ENCODE results near the gene KCTD14. TPM values are rescaled to one million over a fixed set of nuclear protein-coding genes. Genes with fewer than 3 reads are reported as not detected.
A peak's percentile ranks its signal among the peaks of the same experiment; 100 is the strongest.
"Not testable (repeated sequence)": the region's sequence is repeated elsewhere in the genome, so short reads cannot be mapped to it uniquely, and the experiment has no call there.

KCTD14 gene
- total RNA-seq, 2 donors from 2014 or later, result 19.5 to 19.7 TPM

DNA sequence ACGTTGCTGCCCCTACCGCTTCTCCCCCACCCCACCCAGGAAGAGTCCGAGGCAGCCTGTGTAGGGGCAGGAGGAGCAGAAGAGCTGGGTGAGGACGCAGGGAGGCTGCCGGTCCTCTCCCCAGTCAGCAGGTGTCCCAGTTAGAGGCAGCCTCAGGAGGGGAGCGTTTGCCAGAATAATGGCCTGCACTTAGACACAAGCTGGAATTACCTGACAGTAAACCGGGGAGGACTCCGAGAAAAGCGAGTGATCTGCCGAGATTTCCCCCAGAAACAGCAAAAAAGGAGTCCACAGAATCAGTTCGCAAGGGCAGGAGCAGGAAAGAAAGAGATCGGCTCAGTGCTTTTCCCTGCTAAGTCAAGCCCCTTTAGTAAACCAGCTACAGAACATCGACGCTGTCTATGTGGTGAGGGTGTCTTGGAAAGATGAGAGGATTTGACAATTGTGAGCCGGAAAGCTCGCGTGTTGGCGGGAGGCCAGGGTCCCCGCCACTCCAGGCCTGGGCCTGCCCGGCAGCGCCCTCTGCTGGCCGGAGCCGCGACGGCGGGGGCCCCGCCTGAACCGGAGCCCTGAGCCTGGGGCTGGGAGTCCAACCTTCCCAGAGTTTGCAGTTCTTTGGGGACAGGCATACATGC is 22.9 kb upstream of the KCTD14 start:
- Histone ChIP-seq H3K4me1 (no peaks in the 10 kb centered on the region), H3K36me3 (no peaks in the 10 kb centered on the region), H3K9me3 (no peaks in the 10 kb centered on the region), H3K9ac (ENCODE audit: low read depth in 2 of 2, low read length in 2 of 2) (peak overlapping the region; percentile 44 to 85), H3K4me3 (peak overlapping the region; percentile 34), H3K27ac (no peak overlapping the region), H3K27me3 (no peaks in the 10 kb centered on the region)
- DNase-seq, result peak; percentile 84
- intact Hi-C loops (cut with DNase I), result loop anchor here (5.0 kb wide), 2 partner anchors 34 to 49 kb away; no protein-coding TSS in a partner anchor
- TF ChIP-seq, protein P1, sequence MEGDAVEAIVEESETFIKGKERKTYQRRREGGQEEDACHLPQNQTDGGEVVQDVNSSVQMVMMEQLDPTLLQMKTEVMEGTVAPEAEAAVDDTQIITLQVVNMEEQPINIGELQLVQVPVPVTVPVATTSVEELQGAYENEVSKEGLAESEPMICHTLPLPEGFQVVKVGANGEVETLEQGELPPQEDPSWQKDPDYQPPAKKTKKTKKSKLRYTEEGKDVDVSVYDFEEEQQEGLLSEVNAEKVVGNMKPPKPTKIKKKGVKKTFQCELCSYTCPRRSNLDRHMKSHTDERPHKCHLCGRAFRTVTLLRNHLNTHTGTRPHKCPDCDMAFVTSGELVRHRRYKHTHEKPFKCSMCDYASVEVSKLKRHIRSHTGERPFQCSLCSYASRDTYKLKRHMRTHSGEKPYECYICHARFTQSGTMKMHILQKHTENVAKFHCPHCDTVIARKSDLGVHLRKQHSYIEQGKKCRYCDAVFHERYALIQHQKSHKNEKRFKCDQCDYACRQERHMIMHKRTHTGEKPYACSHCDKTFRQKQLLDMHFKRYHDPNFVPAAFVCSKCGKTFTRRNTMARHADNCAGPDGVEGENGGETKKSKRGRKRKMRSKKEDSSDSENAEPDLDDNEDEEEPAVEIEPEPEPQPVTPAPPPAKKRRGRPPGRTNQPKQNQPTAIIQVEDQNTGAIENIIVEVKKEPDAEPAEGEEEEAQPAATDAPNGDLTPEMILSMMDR (IDR thresholded peaks at IDR 0.05), result peak; percentile 99

DNA sequence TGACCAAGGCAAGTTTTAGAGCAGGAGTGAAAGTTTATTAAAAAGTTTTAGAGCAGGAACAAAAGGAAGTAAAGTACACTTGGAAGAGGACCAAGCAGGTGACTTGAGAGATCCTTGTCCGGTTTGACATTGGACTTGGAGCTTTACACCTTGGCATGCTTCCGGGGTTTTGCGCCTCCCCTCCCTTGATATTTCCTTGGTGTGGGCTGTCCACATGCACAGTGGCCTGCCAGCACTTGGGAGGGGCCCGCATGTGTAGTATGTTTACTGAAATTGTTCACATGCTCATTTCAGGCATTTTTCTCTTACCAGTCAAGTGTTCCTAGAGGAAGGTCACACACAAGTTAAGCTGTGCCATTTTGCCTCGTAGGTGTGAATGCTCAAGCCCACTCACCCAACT is 21.6 kb upstream of the KCTD14 start:
- Histone ChIP-seq H3K9me3 (no peaks in the 10 kb centered on the region), H3K4me3 (no peak overlapping the region), H3K27me3 (no peaks in the 10 kb centered on the region), H3K9ac (ENCODE audit: low read depth in 2 of 2, low read length in 2 of 2) (no peak overlapping the region), H3K4me1 (peaks cover 7% of the 10 kb centered on the region), H3K27ac (peak overlapping the region; percentile 38), H3K36me3 (no peaks in the 10 kb centered on the region)
- DNase-seq, result peak; percentile 87
- intact Hi-C loops (cut with DNase I), result loop anchor here (5.0 kb wide), 2 partner anchors 32 to 47 kb away; no protein-coding TSS in a partner anchor
- TF ChIP-seq, protein P1 (IDR thresholded peaks at IDR 0.05), result no peak

DNA sequence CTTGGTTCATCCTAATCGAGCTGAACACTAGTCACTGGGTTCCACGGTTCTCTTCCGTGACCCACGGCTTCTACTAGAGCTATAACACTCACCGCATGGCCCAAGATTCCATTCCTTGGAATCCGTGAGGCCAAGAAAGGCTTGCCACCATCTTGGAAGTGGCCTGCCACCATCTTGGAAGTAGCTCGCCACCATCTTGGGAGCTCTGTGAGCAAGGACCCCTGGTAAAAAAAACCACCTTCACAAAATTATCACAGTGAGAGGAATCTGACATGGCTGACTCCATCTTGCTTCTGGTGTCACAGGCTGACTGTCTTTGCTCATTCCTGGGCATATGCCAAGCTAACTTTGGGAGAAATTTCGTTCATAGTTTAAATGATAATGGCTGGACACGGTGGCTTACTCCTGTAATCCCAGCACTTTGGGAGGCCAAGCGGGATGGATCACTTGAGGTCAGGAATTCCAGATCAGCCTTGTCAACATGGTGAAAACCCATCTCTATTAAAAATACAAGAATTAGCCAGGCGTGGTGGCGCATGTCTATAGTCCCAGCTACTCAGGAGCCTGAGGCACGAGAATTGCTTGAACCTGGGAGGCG is 18.9 kb upstream of the KCTD14 start:
- Histone ChIP-seq H3K9ac (ENCODE audit: low read depth in 2 of 2, low read length in 2 of 2) (no peak overlapping the region), H3K4me3 (no peak overlapping the region), H3K4me1 (peaks cover 15% of the 10 kb centered on the region), H3K27me3 (no peaks in the 10 kb centered on the region), H3K9me3 (no peaks in the 10 kb centered on the region), H3K27ac (no peak overlapping the region), H3K36me3 (no peaks in the 10 kb centered on the region)
- intact Hi-C loops (cut with DNase I), result no loop called here
- TF ChIP-seq, protein P1 (IDR thresholded peaks at IDR 0.05), result no peak
- DNase-seq, result no peak

DNA sequence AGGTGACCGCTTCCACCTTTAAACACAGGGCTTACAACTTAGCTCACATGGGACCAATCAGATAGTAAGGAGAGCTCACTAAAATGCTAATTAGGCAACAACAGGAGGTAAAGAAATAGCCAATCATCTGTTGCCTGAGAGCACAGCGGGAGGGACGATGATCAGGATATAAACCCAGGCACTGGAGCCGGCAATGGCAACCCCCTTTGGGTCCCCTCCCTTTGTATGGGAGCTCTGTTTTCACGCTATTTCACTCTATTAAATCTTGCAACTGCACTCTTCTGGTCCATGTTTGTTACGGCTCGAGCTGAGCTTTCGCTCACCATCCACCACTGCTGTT is 18.3 kb upstream of the KCTD14 start:
- H3K27me3 ChIP-seq; H3K9me3 ChIP-seq; H3K9ac ChIP-seq (ENCODE audit: low read depth in 2 of 2, low read length in 2 of 2); H3K27ac ChIP-seq; H3K4me3 ChIP-seq; H3K36me3 ChIP-seq; DNase-seq; intact Hi-C loops (cut with DNase I): not testable (repeated sequence)
- peaks cover 15% of the 10 kb centered on the region for H3K4me1 ChIP-seq

GRCh38 chr11:78040691-78041379 is 17.8 kb upstream of the KCTD14 start:
- H3K9me3 ChIP-seq, result no peaks in the 10 kb centered on the region
- H3K36me3 ChIP-seq, result no peaks in the 10 kb centered on the region
- no peak overlapping the region for H3K4me3 ChIP-seq
- H3K4me1 ChIP-seq, result peaks cover 15% of the 10 kb centered on the region
- H3K27ac ChIP-seq, result peak overlapping the region; percentile 68
- H3K9ac ChIP-seq (ENCODE audit: low read depth in 2 of 2, low read length in 2 of 2), result no peak overlapping the region
- TF ChIP-seq, protein P1 (IDR thresholded peaks at IDR 0.05), result no peak
- H3K27me3 ChIP-seq, result no peaks in the 10 kb centered on the region
- DNase-seq, result no peak
- intact Hi-C loops (cut with DNase I), result no loop called here
